ENCODE results near the gene SORBS2. TPM values are rescaled to one million over a fixed set of nuclear protein-coding genes. Genes with fewer than 3 reads are reported as not detected.

Gene SORBS2
- total RNA-seq, 1 experiment from 2014 or later = 8.4 TPM

DNA sequence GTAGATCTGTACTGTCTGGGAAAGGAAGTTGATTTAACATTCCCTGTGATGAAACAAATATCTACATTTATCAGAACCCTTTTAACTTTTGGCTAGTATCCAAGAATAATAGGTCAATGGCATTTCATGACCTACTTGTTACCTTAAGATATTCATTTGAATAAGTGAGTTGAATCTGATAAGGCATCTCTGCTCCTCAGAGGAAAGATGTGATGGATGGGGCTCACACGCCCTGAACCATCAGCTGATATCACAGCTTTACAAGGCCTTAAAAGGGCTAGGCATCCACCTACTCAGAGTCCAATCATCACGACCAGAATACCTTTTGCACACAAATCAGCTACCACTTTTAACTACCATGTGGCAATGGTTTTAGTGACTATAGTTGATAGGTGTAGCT, 186.5 kb downstream of the SORBS2 start:
- POLR2A ChIA-PET = interaction anchor here (0.6 kb wide), 1 partner anchor 36 kb away, joined by 7 read pairs; no protein-coding TSS in a partner anchor

GRCh38 chr4:185624259-185624589, 187.8 kb downstream of the SORBS2 start:
- ATAC-seq = no peak
- H3K27me3 ChIP-seq (ENCODE audit: control insufficient read depth, insufficient read depth, low read length) = no peaks in the 10 kb centered on the region; the same call in 1 of the 2 replicates
- TF ChIP-seq, protein P1, sequence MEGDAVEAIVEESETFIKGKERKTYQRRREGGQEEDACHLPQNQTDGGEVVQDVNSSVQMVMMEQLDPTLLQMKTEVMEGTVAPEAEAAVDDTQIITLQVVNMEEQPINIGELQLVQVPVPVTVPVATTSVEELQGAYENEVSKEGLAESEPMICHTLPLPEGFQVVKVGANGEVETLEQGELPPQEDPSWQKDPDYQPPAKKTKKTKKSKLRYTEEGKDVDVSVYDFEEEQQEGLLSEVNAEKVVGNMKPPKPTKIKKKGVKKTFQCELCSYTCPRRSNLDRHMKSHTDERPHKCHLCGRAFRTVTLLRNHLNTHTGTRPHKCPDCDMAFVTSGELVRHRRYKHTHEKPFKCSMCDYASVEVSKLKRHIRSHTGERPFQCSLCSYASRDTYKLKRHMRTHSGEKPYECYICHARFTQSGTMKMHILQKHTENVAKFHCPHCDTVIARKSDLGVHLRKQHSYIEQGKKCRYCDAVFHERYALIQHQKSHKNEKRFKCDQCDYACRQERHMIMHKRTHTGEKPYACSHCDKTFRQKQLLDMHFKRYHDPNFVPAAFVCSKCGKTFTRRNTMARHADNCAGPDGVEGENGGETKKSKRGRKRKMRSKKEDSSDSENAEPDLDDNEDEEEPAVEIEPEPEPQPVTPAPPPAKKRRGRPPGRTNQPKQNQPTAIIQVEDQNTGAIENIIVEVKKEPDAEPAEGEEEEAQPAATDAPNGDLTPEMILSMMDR (IDR thresholded peaks at IDR 0.05) = no peak
- TF ChIP-seq TCF7L2 (IDR thresholded peaks at IDR 0.05; ENCODE audit: low read depth, low read length) = no peak
- TF ChIP-seq, protein P2, sequence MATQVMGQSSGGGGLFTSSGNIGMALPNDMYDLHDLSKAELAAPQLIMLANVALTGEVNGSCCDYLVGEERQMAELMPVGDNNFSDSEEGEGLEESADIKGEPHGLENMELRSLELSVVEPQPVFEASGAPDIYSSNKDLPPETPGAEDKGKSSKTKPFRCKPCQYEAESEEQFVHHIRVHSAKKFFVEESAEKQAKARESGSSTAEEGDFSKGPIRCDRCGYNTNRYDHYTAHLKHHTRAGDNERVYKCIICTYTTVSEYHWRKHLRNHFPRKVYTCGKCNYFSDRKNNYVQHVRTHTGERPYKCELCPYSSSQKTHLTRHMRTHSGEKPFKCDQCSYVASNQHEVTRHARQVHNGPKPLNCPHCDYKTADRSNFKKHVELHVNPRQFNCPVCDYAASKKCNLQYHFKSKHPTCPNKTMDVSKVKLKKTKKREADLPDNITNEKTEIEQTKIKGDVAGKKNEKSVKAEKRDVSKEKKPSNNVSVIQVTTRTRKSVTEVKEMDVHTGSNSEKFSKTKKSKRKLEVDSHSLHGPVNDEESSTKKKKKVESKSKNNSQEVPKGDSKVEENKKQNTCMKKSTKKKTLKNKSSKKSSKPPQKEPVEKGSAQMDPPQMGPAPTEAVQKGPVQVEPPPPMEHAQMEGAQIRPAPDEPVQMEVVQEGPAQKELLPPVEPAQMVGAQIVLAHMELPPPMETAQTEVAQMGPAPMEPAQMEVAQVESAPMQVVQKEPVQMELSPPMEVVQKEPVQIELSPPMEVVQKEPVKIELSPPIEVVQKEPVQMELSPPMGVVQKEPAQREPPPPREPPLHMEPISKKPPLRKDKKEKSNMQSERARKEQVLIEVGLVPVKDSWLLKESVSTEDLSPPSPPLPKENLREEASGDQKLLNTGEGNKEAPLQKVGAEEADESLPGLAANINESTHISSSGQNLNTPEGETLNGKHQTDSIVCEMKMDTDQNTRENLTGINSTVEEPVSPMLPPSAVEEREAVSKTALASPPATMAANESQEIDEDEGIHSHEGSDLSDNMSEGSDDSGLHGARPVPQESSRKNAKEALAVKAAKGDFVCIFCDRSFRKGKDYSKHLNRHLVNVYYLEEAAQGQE (IDR thresholded peaks at IDR 0.05; ENCODE audit: insufficient read depth in 1 of 2, low read depth in 2 of 2, low read length in 1 of 2) = no peak
- no peak for TF ChIP-seq SIN3A (IDR thresholded peaks at IDR 0.05; ENCODE audit: borderline replicate concordance, insufficient read depth, low read depth, low read length)
- TF ChIP-seq POLR2AphosphoS5 (IDR thresholded peaks at IDR 0.05; ENCODE audit: low read depth, low read length) = no peak
- no peak for DNase-seq (ENCODE audit: low read depth, low spot score)
- H3K9me3 ChIP-seq (ENCODE audit: control insufficient read depth, insufficient read depth, low read depth, low read length) = no peaks in the 10 kb centered on the region
- no peaks in the 10 kb centered on the region for H3K36me3 ChIP-seq (ENCODE audit: control insufficient read depth, insufficient read depth, low read length)
- in situ Hi-C loops (cut with HindIII; ENCODE audit: low pct_unique_long_range_greater_than_20kb, low sequenced_read_pairs) = no loop called here
- no peaks in the 10 kb centered on the region for H3K4me1 ChIP-seq (ENCODE audit: control insufficient read depth, insufficient read depth, low read length)
- no TSS peak for BruUV-seq (replicated peaks)
- intact Hi-C loops (cut with micrococcal nuclease; ENCODE audit: unreplicated experiment) = no loop called here
- ChIA-PET POLR2A (no interaction called here), CTCF (no interaction called here)
- no peak overlapping the region for H3K4me3 ChIP-seq (ENCODE audit: low read depth in 2 of 2, low read length in 2 of 2)
- H3K27ac ChIP-seq (ENCODE audit: low read length) = no peak overlapping the region

More for the DNA sequence above, 186.5 kb downstream of the SORBS2 start:
- BruUV-seq (replicated peaks) = no TSS peak
- CTCF ChIA-PET = interaction anchor here (0.6 kb wide), 1 partner anchor 14 kb away, joined by 3 read pairs; no protein-coding TSS in a partner anchor
- H3K9me3 ChIP-seq (ENCODE audit: control insufficient read depth, insufficient read depth, low read depth, low read length) = no peaks in the 10 kb centered on the region
- no peaks in the 10 kb centered on the region for H3K36me3 ChIP-seq (ENCODE audit: control insufficient read depth, insufficient read depth, low read length)
- intact Hi-C loops (cut with micrococcal nuclease; ENCODE audit: unreplicated experiment) (no loop called here), in situ Hi-C loops (cut with HindIII; ENCODE audit: low pct_unique_long_range_greater_than_20kb, low sequenced_read_pairs) (no loop called here)
- no peaks in the 10 kb centered on the region for H3K4me1 ChIP-seq (ENCODE audit: control insufficient read depth, insufficient read depth, low read length)
- H3K27me3 ChIP-seq (ENCODE audit: control insufficient read depth, insufficient read depth, low read length) = no peaks in the 10 kb centered on the region; the same call in 1 of the 2 replicates
- H3K27ac ChIP-seq (ENCODE audit: low read length) = no peak overlapping the region
- DNase-seq (ENCODE audit: low read depth, low spot score) = no peak
- no peak overlapping the region for H3K4me3 ChIP-seq (ENCODE audit: low read depth in 2 of 2, low read length in 2 of 2)
- ATAC-seq = no peak
- TF ChIP-seq, protein P1 (IDR thresholded peaks at IDR 0.05) = no peak
- TF ChIP-seq POLR2AphosphoS5 (IDR thresholded peaks at IDR 0.05; ENCODE audit: low read depth, low read length) (no peak), SIN3A (IDR thresholded peaks at IDR 0.05; ENCODE audit: borderline replicate concordance, insufficient read depth, low read depth, low read length) (no peak), TCF7L2 (IDR thresholded peaks at IDR 0.05; ENCODE audit: low read depth, low read length) (no peak)
- TF ChIP-seq, protein P2 (IDR thresholded peaks at IDR 0.05; ENCODE audit: insufficient read depth in 1 of 2, low read depth in 2 of 2, low read length in 1 of 2) = no peak
